B cell (primary cell): ENCODE results near the gene ABHD13. TPM values are rescaled to one million over a fixed set of nuclear protein-coding genes. Genes with fewer than 3 reads are reported as not detected.

Experiments
- ATAC-seq: fragments of 200-7000 bp; cut with Tn5 transposase; one replicate; pipeline ENCODE4 v1.10.0; 2021; ENCODE audit warnings: low read depth, mild to moderate bottlenecking, moderate number of reproducible peaks, moderate library complexity
- CTCF ChIA-PET: fragments of 350-600 bp; sonication (Branson Sonifier 250); formaldehyde crosslinking; loops from one replicate; lab custom pipeline; 2021; ENCODE audit warnings: antibody characterized with exemption, inconsistent platforms; lab: Charles Lee
- POLR2A ChIA-PET: fragments of 350-600 bp; sonication (Branson Sonifier 250); formaldehyde crosslinking; loops from one replicate; lab custom pipeline; 2021; ENCODE audit warnings: antibody characterized with exemption; lab: Charles Lee
- DNase-seq: peaks from one replicate; pipeline ENCODE4 v3.0.0; 2013
- H2AFZ ChIP-seq: 2 replicates; pipeline ENCODE4 v1.6.1; 2012; ENCODE audit warnings: mild to moderate bottlenecking, low read depth, low read length; ENCODE audit not compliant: insufficient read depth, poor library complexity, severe bottlenecking
- H3K27ac ChIP-seq, 2 donors: 1 replicate in 1 of 2; 2 replicates in 1 of 2; pipeline ENCODE4 v1.5.1; 2012 to 2013; ENCODE audit warnings: low read length in 2 of 2, mild to moderate bottlenecking in 2 of 2, moderate library complexity in 1 of 2
- H3K27me3 ChIP-seq, 4 experiments: fragments of 200-600 bp in 1 of 4; sonication (generic) in 1 of 4; replicated peaks in 1 of 4; 1 replicate in 2 of 4; 2 replicates in 2 of 4; pipeline versions ENCODE4 v1.6.1 to v1.7.0; 2013 to 2016; ENCODE audit warnings: low read length in 3 of 4, mild to moderate bottlenecking in 2 of 4, mixed read lengths in 1 of 4, moderate library complexity in 1 of 4; ENCODE audit not compliant: insufficient read depth in 4 of 4, control insufficient read depth in 3 of 4; ENCODE audit errors: control extremely low read depth in 1 of 4
- H3K36me3 ChIP-seq, 2 experiments: replicated peaks in 1 of 2; 1 replicate in 1 of 2; 2 replicates in 1 of 2; pipeline versions ENCODE4 v1.6.1 to v1.7.1; 2013; ENCODE audit warnings: low read length in 1 of 2; ENCODE audit not compliant: insufficient read depth in 2 of 2, control insufficient read depth in 1 of 2; ENCODE audit errors: control extremely low read depth in 1 of 2, extremely low read depth in 1 of 2
- H3K4me1 ChIP-seq, 2 donors: fragments of 200-600 bp in 1 of 2; sonication (generic) in 1 of 2; 1 replicate in 1 of 2; 2 replicates in 1 of 2; pipeline versions ENCODE4 v1.5.1 to v1.6.1; 2013 to 2017; ENCODE audit warnings: low read length in 2 of 2; ENCODE audit not compliant: control insufficient read depth in 2 of 2, insufficient read depth in 2 of 2
- H3K4me2 ChIP-seq: replicated peaks from 2 replicates; pipeline ENCODE3; 2012; ENCODE audit warnings: mild to moderate bottlenecking, low read depth, low read length; ENCODE audit not compliant: poor library complexity, severe bottlenecking
- H3K4me3 ChIP-seq, 5 experiments: fragments of 200-600 bp in 1 of 5; sonication (generic) in 1 of 5; 1 replicate in 3 of 5; 2 replicates in 2 of 5; pipeline versions ENCODE4 v1.5.1 to v1.7.0; 2011 to 2016; ENCODE audit warnings: low read length in 4 of 5, mild to moderate bottlenecking in 4 of 5, low read depth in 2 of 5, control low read depth in 1 of 5, moderate library complexity in 1 of 5; ENCODE audit not compliant: insufficient read depth in 1 of 5; ENCODE audit errors: control extremely low read depth in 1 of 5, extremely low read depth in 1 of 5
- H3K79me2 ChIP-seq: fragments of 200-600 bp; sonication (generic); one replicate; pipeline ENCODE4 v1.6.0; 2016; ENCODE audit warnings: low read length; ENCODE audit not compliant: control insufficient read depth, insufficient read depth
- H3K9ac ChIP-seq: fragments of 200-600 bp; sonication (generic); 2 replicates; pipeline ENCODE4 v1.6.1; 2017; ENCODE audit warnings: mild to moderate bottlenecking, low read length, moderate library complexity
- H3K9me3 ChIP-seq, 3 donors: one replicate each; pipeline versions ENCODE4 v1.6.1 to v1.7.1; 2013; ENCODE audit warnings: low read length in 2 of 3; ENCODE audit not compliant: control insufficient read depth in 2 of 3, insufficient read depth in 1 of 3; ENCODE audit errors: control extremely low read depth in 1 of 3
- H4K20me1 ChIP-seq: 2 replicates; pipeline ENCODE4 v1.6.0; 2012; ENCODE audit warnings: mild to moderate bottlenecking, low read length; ENCODE audit not compliant: insufficient read depth, control insufficient read depth, poor library complexity, severe bottlenecking
- H3K27ac Mint-ChIP-seq: one replicate; pipeline ENCODE4 v1.8.0; 2021; ENCODE audit warnings: mixed read lengths
- H3K27me3 Mint-ChIP-seq: one replicate; pipeline ENCODE4 v1.8.0; 2021; ENCODE audit warnings: mixed read lengths
- H3K4me1 Mint-ChIP-seq: one replicate; pipeline ENCODE4 v1.8.0; 2021; ENCODE audit warnings: mixed read lengths
- H3K4me3 Mint-ChIP-seq: one replicate; pipeline ENCODE4 v1.8.0; 2021; ENCODE audit warnings: mixed read lengths
- H3K9me3 Mint-ChIP-seq: one replicate; pipeline ENCODE4 v1.8.0; 2022; ENCODE audit warnings: mixed read lengths; ENCODE audit not compliant: insufficient read depth
- EZH2 ChIP-seq: IDR thresholded peaks from 2 replicates; pipeline ENCODE4 v1.6.1; 2012; ENCODE audit warnings: borderline replicate concordance, low read depth, mild to moderate bottlenecking, moderate library complexity, low read length; ENCODE audit not compliant: insufficient read depth, poor library complexity, severe bottlenecking
- WGBS: methylation state at CpG from one replicate; pipeline ENCODE4 v1.1.5; 2013; ENCODE audit warnings: missing lambda C conversion rate; ENCODE audit not compliant: insufficient coverage; 5-methylcytosine and 5-hydroxymethylcytosine counted together
- intact Hi-C: fragments of 100-400 bp; cut with micrococcal nuclease; formaldehyde crosslinking; loops from one replicate; pipeline ENCODE4 v1.10.0; 2022
- polyA plus RNA-seq: library from polyadenylated mRNA; depleted of rRNA; stranded (reverse); fragments of >200 nt; gene quantifications from 2 replicates; pipeline ENCODE4 v1.2.3, GENCODE V29; 2012
- total RNA-seq, 2 donors: library from RNA; stranded (reverse); fragments of 120-200 nt in 1 of 2; gene quantifications; 1 replicate in 1 of 2; 2 replicates in 1 of 2; pipeline versions ENCODE4 v1.2.3 to v1.2.4, GENCODE V29; 2013 to 2022
- TF ChIP-seq, protein P1 (sequence below): fragments of 200-600 bp; IDR thresholded peaks from one replicate; pipeline ENCODE4 v1.8.0; 2022; ENCODE audit warnings: antibody characterized with exemption, mild to moderate bottlenecking

The ABHD13 gene
- total and polyA plus RNA-seq, 2 donors (not counting 1 experiment from before 2014, with no cell fraction given) = 6.2 to 14.6 TPM

DNA sequence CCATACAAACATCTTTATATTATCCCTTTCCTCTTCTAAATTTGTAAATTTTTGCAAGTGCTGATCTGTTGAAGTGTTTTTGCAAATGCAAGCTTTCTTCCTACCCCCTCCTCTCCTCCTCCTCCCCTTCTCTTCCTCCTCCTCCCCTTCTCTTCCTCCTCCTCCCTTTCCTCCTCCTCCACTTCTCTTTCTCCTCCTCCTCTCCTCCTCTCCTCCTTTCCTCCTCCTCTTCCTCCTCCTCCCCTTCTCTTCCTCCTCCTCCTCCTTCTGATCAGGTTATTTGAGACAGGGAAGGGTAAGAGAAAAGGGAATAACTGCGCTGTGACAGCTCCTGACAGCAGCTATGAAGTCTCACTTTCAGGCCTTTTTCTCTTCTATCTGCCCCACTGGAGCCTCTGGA lies 60.3 kb downstream of the ABHD13 start:
- ChIA-PET CTCF (interaction anchor here (0.7 kb wide), 1 partner anchor 1019 kb away, joined by 3 read pairs; no protein-coding TSS in a partner anchor), POLR2A (no interaction called here)
- no peak overlapping the region for H3K4me2 ChIP-seq
- Mint-ChIP-seq H3K27me3 (no peaks in the 10 kb centered on the region), H3K4me3 (no peak overlapping the region), H3K4me1 (no peaks in the 10 kb centered on the region), H3K27ac (no peak overlapping the region), H3K9me3 (no peaks in the 10 kb centered on the region)
- no peak overlapping the region for H3K4me3 ChIP-seq
- ATAC-seq (no peak), DNase-seq (no peak)
- no peaks in the 10 kb centered on the region for H3K9me3 ChIP-seq
- no peaks in the 10 kb centered on the region for H3K4me1 ChIP-seq
- no peak overlapping the region for H3K27ac ChIP-seq
- TF ChIP-seq, protein P1, sequence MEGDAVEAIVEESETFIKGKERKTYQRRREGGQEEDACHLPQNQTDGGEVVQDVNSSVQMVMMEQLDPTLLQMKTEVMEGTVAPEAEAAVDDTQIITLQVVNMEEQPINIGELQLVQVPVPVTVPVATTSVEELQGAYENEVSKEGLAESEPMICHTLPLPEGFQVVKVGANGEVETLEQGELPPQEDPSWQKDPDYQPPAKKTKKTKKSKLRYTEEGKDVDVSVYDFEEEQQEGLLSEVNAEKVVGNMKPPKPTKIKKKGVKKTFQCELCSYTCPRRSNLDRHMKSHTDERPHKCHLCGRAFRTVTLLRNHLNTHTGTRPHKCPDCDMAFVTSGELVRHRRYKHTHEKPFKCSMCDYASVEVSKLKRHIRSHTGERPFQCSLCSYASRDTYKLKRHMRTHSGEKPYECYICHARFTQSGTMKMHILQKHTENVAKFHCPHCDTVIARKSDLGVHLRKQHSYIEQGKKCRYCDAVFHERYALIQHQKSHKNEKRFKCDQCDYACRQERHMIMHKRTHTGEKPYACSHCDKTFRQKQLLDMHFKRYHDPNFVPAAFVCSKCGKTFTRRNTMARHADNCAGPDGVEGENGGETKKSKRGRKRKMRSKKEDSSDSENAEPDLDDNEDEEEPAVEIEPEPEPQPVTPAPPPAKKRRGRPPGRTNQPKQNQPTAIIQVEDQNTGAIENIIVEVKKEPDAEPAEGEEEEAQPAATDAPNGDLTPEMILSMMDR = no peak
- TF ChIP-seq EZH2 = no peak
- no peaks in the 10 kb centered on the region for H4K20me1 ChIP-seq
- H3K27me3 ChIP-seq = no peaks in the 10 kb centered on the region
- peaks cover 0 to 1% of the 10 kb centered on the region in 2 experiments for H3K36me3 ChIP-seq
- no CpG with 5 or more reads among the region's 1 CpG for WGBS
- intact Hi-C loops = no loop called here
- H2AFZ ChIP-seq = no peak overlapping the region
- H3K79me2 ChIP-seq = no peaks in the 10 kb centered on the region
- no peak overlapping the region for H3K9ac ChIP-seq

DNA sequence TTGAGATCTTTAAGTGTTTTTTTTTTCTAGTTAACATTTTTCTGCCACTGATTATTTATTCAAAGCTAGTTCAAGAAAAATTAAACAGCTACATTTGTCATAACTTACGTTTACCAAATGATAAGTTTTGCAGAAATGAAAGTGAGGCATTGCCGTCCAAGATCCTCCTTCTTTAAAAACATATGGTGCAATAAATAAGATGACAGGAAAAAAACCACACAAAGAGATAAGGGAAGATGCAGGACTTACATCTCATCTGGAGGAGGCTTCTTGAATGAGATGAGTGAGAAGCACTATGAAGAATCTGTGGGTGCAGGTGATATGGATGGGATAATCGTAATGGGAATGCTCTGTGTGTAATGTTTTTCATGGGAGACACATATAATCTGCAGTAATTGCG lies 63.7 kb downstream of the ABHD13 start:
- no peaks in the 10 kb centered on the region for H3K27me3 ChIP-seq
- Mint-ChIP-seq H3K27me3 (no peaks in the 10 kb centered on the region), H3K27ac (no peak overlapping the region), H3K4me3 (no peak overlapping the region), H3K4me1 (no peaks in the 10 kb centered on the region), H3K9me3 (no peaks in the 10 kb centered on the region)
- ChIA-PET CTCF (interaction anchor here (1.5 kb wide), 1 partner anchor 35 kb away, joined by 3 read pairs; no protein-coding TSS in a partner anchor), POLR2A (no interaction called here)
- no peak overlapping the region for H3K4me2 ChIP-seq
- no peak for TF ChIP-seq EZH2
- TF ChIP-seq, protein P1 = no peak
- 100% methylated on average over 1 of the region's 4 CpGs for WGBS
- no peaks in the 10 kb centered on the region for H4K20me1 ChIP-seq
- H3K4me1 ChIP-seq = no peaks in the 10 kb centered on the region
- no peaks in the 10 kb centered on the region for H3K9me3 ChIP-seq
- DNase-seq (no peak), ATAC-seq (no peak)
- H2AFZ ChIP-seq = no peak overlapping the region
- no peaks in the 10 kb centered on the region for H3K79me2 ChIP-seq
- H3K27ac ChIP-seq = no peak overlapping the region
- intact Hi-C loops = no loop called here
- no peak overlapping the region for H3K9ac ChIP-seq
- no peak overlapping the region for H3K4me3 ChIP-seq
- H3K36me3 ChIP-seq = peaks cover 0 to 1% of the 10 kb centered on the region in 2 experiments
